HL-60 (cell line): ENCODE data around the gene AQP12B.

ENCODE experiments used
- CTCF ChIP-seq: IDR thresholded peaks from one replicate; pipeline ENCODE4 v1.5.1; 2011; ENCODE audit warnings: low read length, control low read depth, inconsistent platforms; ENCODE audit not compliant: insufficient read depth
- POLR2AphosphoS5 ChIP-seq: IDR thresholded peaks from 2 replicates; pipeline ENCODE4 v1.6.1; 2012; ENCODE audit warnings: low read depth

DNA sequence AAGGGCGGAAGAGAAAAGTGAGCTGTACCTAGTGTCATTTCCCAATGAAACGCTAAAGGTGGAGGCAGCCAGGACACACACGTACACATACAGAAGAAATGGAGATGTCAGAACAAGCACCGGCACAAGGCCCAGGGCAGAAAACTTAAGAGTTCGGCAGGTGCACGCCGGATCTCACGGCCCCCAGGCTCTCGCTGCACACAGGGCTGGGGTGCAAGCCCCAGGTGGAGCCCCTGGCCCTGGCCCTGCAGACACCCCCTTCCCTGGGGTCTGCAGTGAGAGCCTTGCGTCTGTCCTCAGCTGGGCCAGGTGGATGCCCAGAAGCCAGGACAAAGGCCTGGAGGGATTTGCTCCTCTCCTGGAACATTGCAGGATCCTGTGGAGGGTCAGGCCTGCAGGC, 45.7 kb upstream of the AQP12B start:
- TF ChIP-seq CTCF (no peak), POLR2AphosphoS5 (no peak)
